Glomerular visceral epithelial cell (primary cell): ENCODE results near the gene PHLDA1.

ENCODE experiments used
- DNase-seq: peaks from one replicate; pipeline ENCODE4 v3.0.0-alpha.2; 2016; ENCODE audit errors: extremely low spot score

The PHLDA1 gene

DNA sequence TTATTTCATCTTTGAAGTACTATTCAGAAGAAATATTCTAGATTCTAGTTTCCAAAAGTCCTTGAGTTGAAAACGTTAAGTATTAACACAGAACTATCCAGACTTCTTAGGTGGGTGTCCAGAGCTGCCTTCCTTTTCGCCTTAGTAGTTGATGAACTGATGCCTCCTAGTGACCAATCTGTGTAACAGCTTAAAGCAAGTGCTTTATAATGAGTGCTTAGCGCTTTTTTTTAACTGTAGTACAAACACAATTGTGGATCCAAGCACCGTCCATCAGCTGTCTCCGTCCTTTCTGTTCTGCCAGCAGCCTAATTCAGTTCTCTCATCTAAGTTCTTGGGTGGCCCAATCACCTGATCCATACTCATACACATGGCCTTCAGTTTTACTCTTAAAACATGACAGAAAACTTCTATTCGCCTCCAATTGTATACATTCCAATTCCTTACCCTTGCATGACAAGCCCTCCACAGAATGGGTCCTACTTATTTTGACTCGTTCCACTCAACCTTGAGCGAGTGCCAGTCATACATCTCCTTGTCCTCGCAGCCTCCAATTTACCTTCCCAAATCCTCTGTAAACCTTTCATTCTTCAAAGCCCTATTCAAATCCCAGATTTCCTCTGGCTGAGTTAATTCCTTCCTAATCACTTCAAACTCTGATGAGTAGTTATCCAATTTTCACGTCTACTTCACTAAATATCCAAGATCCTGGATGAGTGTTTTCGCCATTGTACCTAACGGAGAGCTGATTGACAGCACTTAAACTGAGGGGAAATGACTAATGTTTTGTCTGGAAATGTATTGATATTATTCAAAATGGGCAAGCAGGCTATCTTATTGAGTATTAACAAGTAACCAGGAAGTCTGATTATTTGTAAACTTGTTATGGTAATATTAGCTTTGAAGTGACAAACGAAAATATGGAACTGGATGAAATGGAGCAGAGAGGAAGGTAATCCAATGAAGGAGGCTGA is 5.8 kb upstream of the PHLDA1 start:
- peak; percentile 69 for DNase-seq

DNA sequence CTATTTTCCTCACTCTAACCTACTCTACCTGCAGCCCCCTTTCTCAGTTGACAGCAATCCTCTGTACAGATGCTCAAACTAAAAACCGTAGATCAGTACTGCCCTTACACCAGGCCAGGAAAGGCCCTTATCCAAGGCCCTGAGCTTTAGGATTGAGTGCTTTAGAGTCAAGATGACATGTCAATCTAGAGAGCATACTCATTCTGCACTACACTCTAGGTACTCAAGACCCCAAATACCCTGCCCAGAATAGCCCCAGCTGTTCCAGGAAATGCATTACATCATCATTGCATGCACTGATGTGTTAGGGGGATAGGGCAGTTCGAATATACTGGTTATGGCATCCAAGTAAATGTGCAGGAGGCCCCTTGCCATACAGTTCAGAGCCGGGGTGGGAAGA is 3.5 kb upstream of the PHLDA1 start:
- DNase-seq: no peak

DNA sequence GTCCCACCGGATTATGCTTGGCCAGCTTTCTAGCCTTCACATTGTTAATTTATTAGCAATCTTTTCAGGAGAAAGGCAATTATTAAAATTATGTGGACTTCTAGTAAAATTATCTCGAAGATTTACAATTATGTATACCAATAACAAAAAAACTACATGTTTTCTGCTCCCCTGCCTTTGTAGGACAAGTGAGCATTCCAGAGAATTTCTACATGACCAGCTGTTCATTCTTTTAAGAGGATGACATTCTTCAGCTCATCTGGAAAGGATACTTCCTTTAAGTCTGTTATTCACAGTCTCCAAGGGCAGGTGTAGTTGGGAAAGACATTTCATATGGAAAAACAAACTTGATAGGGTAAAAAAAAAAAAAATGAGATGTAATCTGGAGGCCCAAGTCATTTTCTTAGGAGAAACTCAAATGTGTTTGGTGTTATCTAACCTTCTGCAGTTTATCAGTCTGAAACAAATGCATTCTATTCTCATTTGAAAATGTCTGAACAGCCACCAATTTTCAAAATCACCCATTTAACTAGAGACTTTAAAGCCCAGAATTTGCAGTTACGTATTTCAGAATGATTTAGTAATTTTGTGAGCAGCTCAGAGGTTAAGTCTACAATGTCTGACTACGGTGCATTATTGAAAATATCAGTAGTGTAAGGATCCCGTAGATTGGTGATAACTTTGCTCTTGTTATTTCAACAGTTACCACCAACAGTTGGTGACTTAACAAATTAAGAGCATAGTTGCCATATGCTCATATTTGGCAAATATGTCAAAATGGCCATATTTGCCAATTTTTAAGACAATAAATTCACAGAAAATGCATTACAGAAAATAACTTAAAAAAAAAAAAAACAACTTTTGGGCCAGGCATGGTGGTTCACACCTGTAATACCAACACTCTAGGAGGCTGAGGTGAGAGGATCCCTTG is 1.8 kb upstream of the PHLDA1 start:
- peak; percentile 40 for DNase-seq

DNA sequence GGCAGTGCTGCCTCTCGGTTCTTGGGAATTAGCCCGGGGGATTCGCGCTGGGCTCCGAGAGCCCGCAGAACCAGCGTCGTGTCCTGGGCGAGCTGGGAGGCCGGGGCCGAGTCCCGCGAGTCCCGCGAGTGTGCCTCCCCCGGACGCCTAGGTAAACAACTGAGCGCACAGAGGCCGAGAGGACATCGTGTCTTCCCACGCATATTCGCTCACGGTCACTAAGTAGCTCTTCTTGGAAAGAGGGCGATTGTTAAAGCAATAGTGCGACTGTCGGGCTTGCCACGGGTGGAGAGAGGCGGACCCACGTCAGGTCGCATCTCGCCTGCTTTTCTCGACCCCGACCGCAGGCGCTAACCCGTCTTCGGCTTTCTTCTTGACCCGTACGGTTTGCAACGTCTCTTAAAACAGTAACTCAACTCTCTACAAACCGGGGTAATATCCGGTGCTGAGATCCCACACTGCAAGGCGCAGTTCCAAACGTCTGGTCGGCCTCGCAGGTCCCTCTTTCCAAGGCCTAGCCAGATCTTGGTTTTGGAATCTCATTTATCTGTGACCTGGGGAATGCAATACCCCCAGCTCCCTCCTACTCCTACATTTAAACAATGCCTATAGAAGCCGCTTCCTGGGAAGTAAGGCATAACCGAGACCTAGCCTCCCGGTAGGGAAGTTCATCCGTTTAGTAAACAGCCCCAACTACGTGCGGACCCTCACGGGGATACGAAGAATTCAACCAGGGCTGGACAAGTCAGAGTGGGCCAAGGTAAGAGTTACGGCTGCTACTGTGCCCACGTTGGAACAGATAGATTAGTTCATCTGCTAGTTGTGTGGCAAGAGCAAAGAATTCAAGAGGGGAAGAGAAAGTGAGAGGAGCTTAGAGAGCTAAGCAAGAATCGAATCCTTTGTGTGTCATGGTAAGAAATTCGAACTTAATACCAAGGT is 736 bp upstream of the PHLDA1 start:
- peak; percentile 61 for DNase-seq

- no peak for DNase-seq
These were observed 529 bp downstream of the PHLDA1 start for GRCh38 chr12:76031081-76031413.

GRCh38 chr12:76030341-76031080 is 1.1 kb downstream of the PHLDA1 start:
- peak; percentile 59 for DNase-seq

DNA sequence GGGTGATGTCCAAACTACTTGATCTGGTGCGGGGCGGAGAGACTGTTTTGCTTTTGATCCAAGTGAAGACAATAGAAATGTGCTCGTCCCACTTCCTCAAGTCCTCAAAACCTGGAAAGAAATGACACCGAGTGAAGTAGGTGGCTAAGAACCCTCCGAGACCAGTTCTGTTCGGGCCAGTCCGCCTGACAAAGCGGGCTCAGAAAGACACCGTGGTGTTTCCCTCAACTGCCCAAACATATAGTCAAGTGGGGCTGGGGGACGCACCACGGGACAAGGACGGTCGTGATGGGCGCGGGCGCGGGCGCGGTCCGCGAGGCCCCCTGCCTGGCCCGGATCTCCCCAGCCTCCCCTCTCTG is 1.6 kb downstream of the PHLDA1 start:
- peak; percentile 54 for DNase-seq

DNA sequence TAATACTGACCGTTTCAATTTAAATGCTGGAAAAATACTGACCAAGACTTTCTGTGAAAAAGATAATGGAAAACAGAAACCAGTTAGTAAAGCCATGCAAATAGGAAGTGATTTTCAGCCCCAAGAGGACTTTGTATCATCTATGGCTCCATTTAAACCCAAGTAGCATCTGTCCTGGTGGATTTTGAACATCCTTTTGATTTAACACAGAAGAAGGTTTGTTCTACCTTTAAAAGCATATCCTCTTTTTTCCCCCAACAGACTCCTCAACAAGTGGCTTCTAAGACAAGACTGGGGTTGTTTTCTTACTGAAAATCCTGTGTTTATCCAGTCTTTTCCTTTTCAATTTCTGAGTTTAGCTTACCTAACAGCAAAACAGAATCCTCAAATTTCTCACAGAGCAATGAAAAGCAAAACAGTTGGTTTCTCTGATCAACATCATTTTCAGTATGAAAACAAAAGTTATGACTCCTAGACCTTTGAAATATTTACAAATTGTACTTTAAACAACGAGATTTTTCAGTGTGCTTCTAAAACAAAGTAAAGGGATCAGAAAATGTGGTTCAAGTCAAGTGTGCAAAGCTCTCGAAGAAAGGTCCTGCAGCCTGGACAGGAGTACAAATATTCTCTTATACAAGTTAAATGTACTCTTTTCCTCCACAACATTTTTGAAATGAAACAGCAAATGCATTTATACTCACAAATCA is 2.9 kb downstream of the PHLDA1 start:
- no peak for DNase-seq

- DNase-seq: no peak
These were observed 4.9 kb downstream of the PHLDA1 start for GRCh38 chr12:76026643-76027063.

- DNase-seq: peak; percentile 30
These were observed 5.7 kb downstream of the PHLDA1 start for GRCh38 chr12:76025601-76026575.

- DNase-seq: peak; percentile 49
These were observed 6.5 kb downstream of the PHLDA1 start for GRCh38 chr12:76024942-76025600.

- no peak for DNase-seq
These were observed 7.3 kb downstream of the PHLDA1 start for GRCh38 chr12:76024102-76024781.

- no peak for DNase-seq
These were observed 8.4 kb downstream of the PHLDA1 start for GRCh38 chr12:76023069-76023690.

GRCh38 chr12:76022506-76022905 is 9.1 kb downstream of the PHLDA1 start:
- no peak for DNase-seq

GRCh38 chr12:76020731-76021672 is 10.6 kb downstream of the PHLDA1 start:
- peak; percentile 92 for DNase-seq

DNA sequence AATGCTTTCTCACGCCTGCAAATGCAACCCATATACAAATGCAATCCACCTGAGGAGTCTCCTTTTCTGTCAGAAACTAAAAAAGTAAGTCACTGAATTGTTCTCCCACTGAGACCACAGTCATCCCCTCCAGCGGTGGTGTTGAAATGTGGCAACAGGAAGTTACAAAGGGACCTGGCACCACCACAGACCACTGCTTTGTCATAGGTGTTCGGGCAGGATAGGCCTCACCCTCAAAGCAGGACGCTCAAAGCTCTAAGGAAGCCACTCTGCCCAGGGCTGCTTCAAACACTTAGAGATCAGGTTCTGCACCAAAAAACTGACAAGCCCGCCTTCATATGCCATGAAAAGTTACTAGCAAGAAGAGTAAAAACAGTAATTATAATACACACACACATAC is 11.3 kb downstream of the PHLDA1 start:
- peak; percentile 92 for DNase-seq
